ENCODE data around the gene SMYD1. TPM values are rescaled to one million over a fixed set of nuclear protein-coding genes. Genes with fewer than 3 reads are reported as not detected.
"Not testable (repeated sequence)": the region's sequence is repeated elsewhere in the genome, so short reads cannot be mapped to it uniquely, and the experiment has no call there.

SMYD1 gene
- total RNA-seq, 1 experiment from 2014 or later, result not detected

- peak; percentile 48 for DNase-seq (ENCODE audit: low read depth, low spot score)
- peak; percentile 79 for ATAC-seq
- TF ChIP-seq, protein P1, sequence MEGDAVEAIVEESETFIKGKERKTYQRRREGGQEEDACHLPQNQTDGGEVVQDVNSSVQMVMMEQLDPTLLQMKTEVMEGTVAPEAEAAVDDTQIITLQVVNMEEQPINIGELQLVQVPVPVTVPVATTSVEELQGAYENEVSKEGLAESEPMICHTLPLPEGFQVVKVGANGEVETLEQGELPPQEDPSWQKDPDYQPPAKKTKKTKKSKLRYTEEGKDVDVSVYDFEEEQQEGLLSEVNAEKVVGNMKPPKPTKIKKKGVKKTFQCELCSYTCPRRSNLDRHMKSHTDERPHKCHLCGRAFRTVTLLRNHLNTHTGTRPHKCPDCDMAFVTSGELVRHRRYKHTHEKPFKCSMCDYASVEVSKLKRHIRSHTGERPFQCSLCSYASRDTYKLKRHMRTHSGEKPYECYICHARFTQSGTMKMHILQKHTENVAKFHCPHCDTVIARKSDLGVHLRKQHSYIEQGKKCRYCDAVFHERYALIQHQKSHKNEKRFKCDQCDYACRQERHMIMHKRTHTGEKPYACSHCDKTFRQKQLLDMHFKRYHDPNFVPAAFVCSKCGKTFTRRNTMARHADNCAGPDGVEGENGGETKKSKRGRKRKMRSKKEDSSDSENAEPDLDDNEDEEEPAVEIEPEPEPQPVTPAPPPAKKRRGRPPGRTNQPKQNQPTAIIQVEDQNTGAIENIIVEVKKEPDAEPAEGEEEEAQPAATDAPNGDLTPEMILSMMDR (IDR thresholded peaks at IDR 0.05), result no peak
- TF ChIP-seq SIN3A (IDR thresholded peaks at IDR 0.05; ENCODE audit: borderline replicate concordance, insufficient read depth, low read depth, low read length), result no peak
- intact Hi-C loops (cut with micrococcal nuclease; ENCODE audit: unreplicated experiment) (no loop called here), in situ Hi-C loops (cut with HindIII; ENCODE audit: low pct_unique_long_range_greater_than_20kb, low sequenced_read_pairs) (no loop called here)
- CTCF ChIA-PET, result interaction anchor here (0.6 kb wide), 1 partner anchor 153 kb away, joined by 7 read pairs; no protein-coding TSS in a partner anchor
- Histone ChIP-seq H3K9me3 (ENCODE audit: control insufficient read depth, insufficient read depth, low read depth, low read length) (peaks cover 4% of the 10 kb centered on the region; the same call in 1 of the 2 replicates), H3K27me3 (ENCODE audit: control insufficient read depth, insufficient read depth, low read length) (no peaks in the 10 kb centered on the region), H3K27ac (ENCODE audit: low read length) (no peak overlapping the region), H3K4me1 (ENCODE audit: control insufficient read depth, insufficient read depth, low read length) (no peaks in the 10 kb centered on the region), H3K4me3 (ENCODE audit: low read depth in 2 of 2, low read length in 2 of 2) (no peak overlapping the region), H3K36me3 (ENCODE audit: control insufficient read depth, insufficient read depth, low read length) (no peaks in the 10 kb centered on the region)
- POLR2A ChIA-PET, result no interaction called here
- BruUV-seq (replicated peaks), result no TSS peak
These were observed 29.1 kb upstream of the SMYD1 start for GRCh38 chr2:88038263-88039105.

GRCh38 chr2:88042476-88042875, 25.1 kb upstream of the SMYD1 start:
- Histone ChIP-seq H3K4me3 (ENCODE audit: low read depth in 2 of 2, low read length in 2 of 2) (no peak overlapping the region), H3K9me3 (ENCODE audit: control insufficient read depth, insufficient read depth, low read depth, low read length) (no peaks in the 10 kb centered on the region), H3K4me1 (ENCODE audit: control insufficient read depth, insufficient read depth, low read length) (no peaks in the 10 kb centered on the region), H3K27ac (ENCODE audit: low read length) (no peak overlapping the region), H3K27me3 (ENCODE audit: control insufficient read depth, insufficient read depth, low read length) (no peaks in the 10 kb centered on the region), H3K36me3 (ENCODE audit: control insufficient read depth, insufficient read depth, low read length) (no peaks in the 10 kb centered on the region)
- TF ChIP-seq TCF7L2 (IDR thresholded peaks at IDR 0.05; ENCODE audit: low read depth, low read length) (no peak), SIN3A (IDR thresholded peaks at IDR 0.05; ENCODE audit: borderline replicate concordance, insufficient read depth, low read depth, low read length) (no peak), POLR2AphosphoS5 (IDR thresholded peaks at IDR 0.05; ENCODE audit: low read depth, low read length) (no peak)
- TF ChIP-seq, protein P2, sequence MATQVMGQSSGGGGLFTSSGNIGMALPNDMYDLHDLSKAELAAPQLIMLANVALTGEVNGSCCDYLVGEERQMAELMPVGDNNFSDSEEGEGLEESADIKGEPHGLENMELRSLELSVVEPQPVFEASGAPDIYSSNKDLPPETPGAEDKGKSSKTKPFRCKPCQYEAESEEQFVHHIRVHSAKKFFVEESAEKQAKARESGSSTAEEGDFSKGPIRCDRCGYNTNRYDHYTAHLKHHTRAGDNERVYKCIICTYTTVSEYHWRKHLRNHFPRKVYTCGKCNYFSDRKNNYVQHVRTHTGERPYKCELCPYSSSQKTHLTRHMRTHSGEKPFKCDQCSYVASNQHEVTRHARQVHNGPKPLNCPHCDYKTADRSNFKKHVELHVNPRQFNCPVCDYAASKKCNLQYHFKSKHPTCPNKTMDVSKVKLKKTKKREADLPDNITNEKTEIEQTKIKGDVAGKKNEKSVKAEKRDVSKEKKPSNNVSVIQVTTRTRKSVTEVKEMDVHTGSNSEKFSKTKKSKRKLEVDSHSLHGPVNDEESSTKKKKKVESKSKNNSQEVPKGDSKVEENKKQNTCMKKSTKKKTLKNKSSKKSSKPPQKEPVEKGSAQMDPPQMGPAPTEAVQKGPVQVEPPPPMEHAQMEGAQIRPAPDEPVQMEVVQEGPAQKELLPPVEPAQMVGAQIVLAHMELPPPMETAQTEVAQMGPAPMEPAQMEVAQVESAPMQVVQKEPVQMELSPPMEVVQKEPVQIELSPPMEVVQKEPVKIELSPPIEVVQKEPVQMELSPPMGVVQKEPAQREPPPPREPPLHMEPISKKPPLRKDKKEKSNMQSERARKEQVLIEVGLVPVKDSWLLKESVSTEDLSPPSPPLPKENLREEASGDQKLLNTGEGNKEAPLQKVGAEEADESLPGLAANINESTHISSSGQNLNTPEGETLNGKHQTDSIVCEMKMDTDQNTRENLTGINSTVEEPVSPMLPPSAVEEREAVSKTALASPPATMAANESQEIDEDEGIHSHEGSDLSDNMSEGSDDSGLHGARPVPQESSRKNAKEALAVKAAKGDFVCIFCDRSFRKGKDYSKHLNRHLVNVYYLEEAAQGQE (IDR thresholded peaks at IDR 0.05; ENCODE audit: insufficient read depth in 1 of 2, low read depth in 2 of 2, low read length in 1 of 2), result no peak
- TF ChIP-seq, protein P1 (IDR thresholded peaks at IDR 0.05), result no peak
- no TSS peak for BruUV-seq (replicated peaks)
- in situ Hi-C loops (cut with HindIII; ENCODE audit: low pct_unique_long_range_greater_than_20kb, low sequenced_read_pairs) (no loop called here), intact Hi-C loops (cut with micrococcal nuclease; ENCODE audit: unreplicated experiment) (no loop called here)
- ChIA-PET CTCF (interaction anchor here (0.6 kb wide), 1 partner anchor 69 kb away, joined by 11 read pairs; no protein-coding TSS in a partner anchor), POLR2A (no interaction called here)
- no peak for DNase-seq (ENCODE audit: low read depth, low spot score)
- no peak for ATAC-seq

- ATAC-seq; H3K4me1 ChIP-seq (ENCODE audit: control insufficient read depth, insufficient read depth, low read length); H3K4me3 ChIP-seq (ENCODE audit: low read depth in 2 of 2, low read length in 2 of 2); DNase-seq (ENCODE audit: low read depth, low spot score); H3K36me3 ChIP-seq (ENCODE audit: control insufficient read depth, insufficient read depth, low read length); CTCF ChIA-PET; H3K9me3 ChIP-seq (ENCODE audit: control insufficient read depth, insufficient read depth, low read depth, low read length); in situ Hi-C loops (cut with HindIII; ENCODE audit: low pct_unique_long_range_greater_than_20kb, low sequenced_read_pairs); H3K27ac ChIP-seq (ENCODE audit: low read length); H3K27me3 ChIP-seq (ENCODE audit: control insufficient read depth, insufficient read depth, low read length); POLR2A ChIA-PET; BruUV-seq (replicated peaks); intact Hi-C loops (cut with micrococcal nuclease; ENCODE audit: unreplicated experiment): not testable (repeated sequence)
These were observed 22.1 kb upstream of the SMYD1 start for GRCh38 chr2:88045561-88045960.

All from Panc1 (cell line).